ENCODE results near the gene IL10RB.

DNA sequence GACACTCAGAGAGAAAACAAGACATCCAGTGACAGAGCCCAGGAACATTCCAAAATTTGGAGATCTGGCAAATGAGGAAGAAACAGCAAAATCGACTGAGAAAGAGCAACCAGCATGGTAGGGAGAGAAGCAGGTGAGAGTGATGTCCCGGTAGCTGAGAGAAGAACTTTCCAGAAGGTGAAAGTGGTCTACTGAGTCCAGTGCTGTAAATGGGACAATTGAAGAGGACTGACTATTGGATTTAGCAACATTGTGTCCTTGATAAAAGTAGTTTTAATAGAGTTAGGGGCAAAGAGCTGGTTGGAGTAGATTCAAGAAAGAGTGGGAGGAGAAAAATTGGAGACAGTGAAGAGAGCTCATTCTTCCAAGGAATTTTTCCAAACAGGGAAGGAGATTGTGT lies 15.0 kb upstream of the IL10RB start:
- TF ChIP-seq, protein P1, sequence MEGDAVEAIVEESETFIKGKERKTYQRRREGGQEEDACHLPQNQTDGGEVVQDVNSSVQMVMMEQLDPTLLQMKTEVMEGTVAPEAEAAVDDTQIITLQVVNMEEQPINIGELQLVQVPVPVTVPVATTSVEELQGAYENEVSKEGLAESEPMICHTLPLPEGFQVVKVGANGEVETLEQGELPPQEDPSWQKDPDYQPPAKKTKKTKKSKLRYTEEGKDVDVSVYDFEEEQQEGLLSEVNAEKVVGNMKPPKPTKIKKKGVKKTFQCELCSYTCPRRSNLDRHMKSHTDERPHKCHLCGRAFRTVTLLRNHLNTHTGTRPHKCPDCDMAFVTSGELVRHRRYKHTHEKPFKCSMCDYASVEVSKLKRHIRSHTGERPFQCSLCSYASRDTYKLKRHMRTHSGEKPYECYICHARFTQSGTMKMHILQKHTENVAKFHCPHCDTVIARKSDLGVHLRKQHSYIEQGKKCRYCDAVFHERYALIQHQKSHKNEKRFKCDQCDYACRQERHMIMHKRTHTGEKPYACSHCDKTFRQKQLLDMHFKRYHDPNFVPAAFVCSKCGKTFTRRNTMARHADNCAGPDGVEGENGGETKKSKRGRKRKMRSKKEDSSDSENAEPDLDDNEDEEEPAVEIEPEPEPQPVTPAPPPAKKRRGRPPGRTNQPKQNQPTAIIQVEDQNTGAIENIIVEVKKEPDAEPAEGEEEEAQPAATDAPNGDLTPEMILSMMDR (IDR thresholded peaks at IDR 0.05): no peak
- TF ChIP-seq POLR2A (IDR thresholded peaks at IDR 0.05): no peak

Measured in vagina (tissue), 2 donors.